ENCODE results near the gene GPC6. TPM values are rescaled to one million over a fixed set of nuclear protein-coding genes. Genes with fewer than 3 reads are reported as not detected.

GPC6 gene
- total RNA-seq, 1 experiment from 2014 or later: 0.22 TPM

GRCh38 chr13:94014461-94014860 is 787.9 kb downstream of the GPC6 start (continued):
- TF ChIP-seq CBX3 (IDR thresholded peaks at IDR 0.05; ENCODE audit: low read depth) (no peak), TCF7L2 (IDR thresholded peaks at IDR 0.05; ENCODE audit: borderline replicate concordance, extremely low read depth, insufficient read depth, insufficient read length) (no peak), ZBTB33 (IDR thresholded peaks at IDR 0.05; ENCODE audit: extremely low read depth, insufficient replicate concordance, low read length) (no peak)

GRCh38 chr13:94020426-94020825 is 793.8 kb downstream of the GPC6 start:
- H3K27ac ChIP-seq (ENCODE audit: low read depth, low read length): no peak overlapping the region
- no peak overlapping the region for H3K4me3 ChIP-seq (replicated peaks in 1 of 2; ENCODE audit: low read depth in 1 of 2, low read length in 2 of 2)
- no peak overlapping the region for H3K9ac ChIP-seq (ENCODE audit: low read length)
- H3K4me2 ChIP-seq (ENCODE audit: low read length): no peak overlapping the region
- H3K27me3 ChIP-seq (ENCODE audit: insufficient read depth, low read length): no peaks in the 10 kb centered on the region
- ATAC-seq: no peak
- H3K79me2 ChIP-seq (ENCODE audit: insufficient read depth, low read length): no peaks in the 10 kb centered on the region
- no peak overlapping the region for H2AFZ ChIP-seq (ENCODE audit: low read depth, low read length, poor library complexity, severe bottlenecking)
- H3K9me2 ChIP-seq (ENCODE audit: insufficient read depth): no peaks in the 10 kb centered on the region
- H4K20me1 ChIP-seq (ENCODE audit: insufficient read depth): no peaks in the 10 kb centered on the region
- intact Hi-C loops (cut with micrococcal nuclease): no loop called here
- RAD21 ChIA-PET (ENCODE audit: low non-redundant PET in 1 of 2, low total read pairs in 2 of 2, uncharacterized antibody in 2 of 2, unreplicated experiment in 2 of 2): no interaction called here
- CTCF ChIA-PET: no interaction called here
- H3K9me3 ChIP-seq (ENCODE audit: control insufficient read depth in 1 of 2, insufficient read depth in 1 of 2, low read depth in 1 of 2, low read length in 2 of 2): peaks cover 8 to 19% of the 10 kb centered on the region in 2 experiments; a peak in 2 of 4 replicates
- no peak for TF ChIP-seq ELF1 (IDR thresholded peaks at IDR 0.05; ENCODE audit: borderline replicate concordance, low read depth)
- TF ChIP-seq EGR1 (IDR thresholded peaks at IDR 0.05; ENCODE audit: low read depth): no peak
- no peak for TF ChIP-seq ZBTB33 (IDR thresholded peaks at IDR 0.05; ENCODE audit: extremely low read depth, insufficient replicate concordance, low read length)
- no peak for TF ChIP-seq ATF3 (IDR thresholded peaks at IDR 0.05)
- TF ChIP-seq RAD21 (IDR thresholded peaks at IDR 0.05; ENCODE audit: low read depth): no peak
- H3K4me1 ChIP-seq (ENCODE audit: control insufficient read depth in 1 of 2, insufficient read depth in 2 of 2, low read length in 2 of 2): no peaks in the 10 kb centered on the region
- no TSS peak for BruUV-seq (replicated peaks)
- POLR2A ChIA-PET: no interaction called here
- no peaks in the 10 kb centered on the region for H3K36me3 ChIP-seq (ENCODE audit: control insufficient read depth in 1 of 2, insufficient read depth in 2 of 2, low read length in 2 of 2)
- no peak for DNase-seq (ENCODE audit: low read depth, low spot score)
